ENCODE data around the gene CLDN16.

The CLDN16 gene, protein sequence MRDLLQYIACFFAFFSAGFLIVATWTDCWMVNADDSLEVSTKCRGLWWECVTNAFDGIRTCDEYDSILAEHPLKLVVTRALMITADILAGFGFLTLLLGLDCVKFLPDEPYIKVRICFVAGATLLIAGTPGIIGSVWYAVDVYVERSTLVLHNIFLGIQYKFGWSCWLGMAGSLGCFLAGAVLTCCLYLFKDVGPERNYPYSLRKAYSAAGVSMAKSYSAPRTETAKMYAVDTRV

DNA sequence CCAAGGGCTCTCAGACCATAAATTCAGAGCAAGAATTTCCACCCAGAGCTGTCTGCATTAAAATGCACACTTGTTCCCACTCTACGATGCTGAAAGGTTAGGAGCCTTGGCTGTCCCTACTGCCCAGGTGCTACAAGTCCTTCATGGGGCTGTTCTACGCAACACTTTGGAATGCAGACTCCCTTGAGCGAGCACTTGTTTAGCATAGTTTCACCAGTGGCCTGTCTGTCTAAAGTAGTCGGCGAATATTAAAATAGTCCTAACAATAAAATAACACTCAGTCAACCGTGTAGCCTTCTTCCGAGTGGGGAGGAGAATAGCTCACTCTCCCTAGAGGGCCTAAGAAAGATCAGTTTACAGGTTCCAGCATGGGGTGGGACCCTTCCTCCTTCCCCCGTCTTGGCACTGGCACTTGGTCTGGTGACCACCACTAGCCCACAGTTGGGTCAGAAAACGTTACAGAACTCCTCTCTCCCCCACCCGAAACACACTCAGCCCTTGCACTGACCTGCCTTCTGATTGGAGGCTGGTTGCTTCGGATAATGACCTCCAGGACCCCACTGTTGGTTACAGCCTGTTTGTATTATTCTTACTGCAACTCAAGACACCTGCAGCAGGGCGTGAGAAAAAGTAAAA lies at the start of gene CLDN16:
CLDN16 (plus strand) TSS at position 586 of the 636 bp plus-strand sequence. CDS start 167 bp downstream, outside the sequence.
- Histone ChIP-seq H3K4me2 (ENCODE audit: low read length) (no peak within 1 kb of the TSS), H3K4me3 (ENCODE audit: low read length) (no peak within 1 kb of the TSS), H3K27me3 (ENCODE audit: control insufficient read depth, low read length) (no peaks in the 10 kb centered on the region), H3K4me1 (ENCODE audit: control insufficient read depth, low read length) (no peaks in the 10 kb centered on the region), H3K9me2 (replicated peaks; ENCODE audit: control insufficient read depth, low read length) (no peaks in the 10 kb centered on the region), H3F3A (ENCODE audit: control insufficient read depth, insufficient read depth) (no peaks in the 10 kb centered on the region), H3K9me3 (ENCODE audit: control insufficient read depth, insufficient read depth, low read length) (no peaks in the 10 kb centered on the region), H4K20me1 (ENCODE audit: control insufficient read depth, insufficient read depth, low read depth, low read length) (no peaks in the 10 kb centered on the region), H3K36me3 (ENCODE audit: control insufficient read depth, low read length) (no peaks in the 10 kb centered on the region), H3K27ac (ENCODE audit: low read depth, low read length) (no peak within 1 kb of the TSS), H3K79me2 (ENCODE audit: control insufficient read depth, low read length) (no peaks in the 10 kb centered on the region)
- TF ChIP-seq EZH2phosphoT487 (IDR thresholded peaks at IDR 0.05; ENCODE audit: borderline replicate concordance, low read length): no peak
- TF ChIP-seq, protein P1, sequence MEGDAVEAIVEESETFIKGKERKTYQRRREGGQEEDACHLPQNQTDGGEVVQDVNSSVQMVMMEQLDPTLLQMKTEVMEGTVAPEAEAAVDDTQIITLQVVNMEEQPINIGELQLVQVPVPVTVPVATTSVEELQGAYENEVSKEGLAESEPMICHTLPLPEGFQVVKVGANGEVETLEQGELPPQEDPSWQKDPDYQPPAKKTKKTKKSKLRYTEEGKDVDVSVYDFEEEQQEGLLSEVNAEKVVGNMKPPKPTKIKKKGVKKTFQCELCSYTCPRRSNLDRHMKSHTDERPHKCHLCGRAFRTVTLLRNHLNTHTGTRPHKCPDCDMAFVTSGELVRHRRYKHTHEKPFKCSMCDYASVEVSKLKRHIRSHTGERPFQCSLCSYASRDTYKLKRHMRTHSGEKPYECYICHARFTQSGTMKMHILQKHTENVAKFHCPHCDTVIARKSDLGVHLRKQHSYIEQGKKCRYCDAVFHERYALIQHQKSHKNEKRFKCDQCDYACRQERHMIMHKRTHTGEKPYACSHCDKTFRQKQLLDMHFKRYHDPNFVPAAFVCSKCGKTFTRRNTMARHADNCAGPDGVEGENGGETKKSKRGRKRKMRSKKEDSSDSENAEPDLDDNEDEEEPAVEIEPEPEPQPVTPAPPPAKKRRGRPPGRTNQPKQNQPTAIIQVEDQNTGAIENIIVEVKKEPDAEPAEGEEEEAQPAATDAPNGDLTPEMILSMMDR (IDR thresholded peaks at IDR 0.05; ENCODE audit: low read depth, low read length, poor library complexity, severe bottlenecking): no peak

DNA sequence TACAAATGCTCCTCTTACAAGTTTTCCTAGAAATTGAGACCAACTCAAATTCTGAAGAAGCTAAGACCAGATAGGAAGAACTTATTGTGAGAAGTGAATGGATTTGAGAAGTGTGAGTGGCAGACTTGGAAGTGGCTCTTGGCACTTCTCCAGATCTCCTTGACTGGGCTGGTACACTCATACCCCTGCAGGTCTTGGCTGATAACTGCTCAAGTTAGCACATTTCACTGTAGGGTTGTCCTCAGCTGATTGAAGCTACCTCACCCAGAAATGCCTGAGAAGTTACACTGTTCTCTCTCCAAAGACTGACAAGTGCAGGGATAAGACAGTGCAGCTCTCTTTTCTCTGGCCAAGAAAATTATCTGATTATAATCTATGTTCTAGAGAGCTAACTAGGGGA lies 49.2 kb upstream of the CLDN16 start:
- Histone ChIP-seq H3K4me1 (ENCODE audit: control insufficient read depth, low read length) (no peaks in the 10 kb centered on the region), H3K9me2 (replicated peaks; ENCODE audit: control insufficient read depth, low read length) (no peaks in the 10 kb centered on the region), H3K4me2 (ENCODE audit: low read length) (no peak overlapping the region), H3K36me3 (ENCODE audit: control insufficient read depth, low read length) (no peaks in the 10 kb centered on the region), H3K27me3 (ENCODE audit: control insufficient read depth, low read length) (no peaks in the 10 kb centered on the region), H3K9me3 (ENCODE audit: control insufficient read depth, insufficient read depth, low read length) (no peaks in the 10 kb centered on the region), H3K27ac (ENCODE audit: low read depth, low read length) (no peak overlapping the region), H3K79me2 (ENCODE audit: control insufficient read depth, low read length) (no peaks in the 10 kb centered on the region), H3K4me3 (ENCODE audit: low read length) (no peak overlapping the region), H4K20me1 (ENCODE audit: control insufficient read depth, insufficient read depth, low read depth, low read length) (no peaks in the 10 kb centered on the region), H3F3A (ENCODE audit: control insufficient read depth, insufficient read depth) (no peaks in the 10 kb centered on the region)
- TF ChIP-seq, protein P1 (IDR thresholded peaks at IDR 0.05; ENCODE audit: low read depth, low read length, poor library complexity, severe bottlenecking): no peak
- no peak for TF ChIP-seq EZH2phosphoT487 (IDR thresholded peaks at IDR 0.05; ENCODE audit: borderline replicate concordance, low read length)

DNA sequence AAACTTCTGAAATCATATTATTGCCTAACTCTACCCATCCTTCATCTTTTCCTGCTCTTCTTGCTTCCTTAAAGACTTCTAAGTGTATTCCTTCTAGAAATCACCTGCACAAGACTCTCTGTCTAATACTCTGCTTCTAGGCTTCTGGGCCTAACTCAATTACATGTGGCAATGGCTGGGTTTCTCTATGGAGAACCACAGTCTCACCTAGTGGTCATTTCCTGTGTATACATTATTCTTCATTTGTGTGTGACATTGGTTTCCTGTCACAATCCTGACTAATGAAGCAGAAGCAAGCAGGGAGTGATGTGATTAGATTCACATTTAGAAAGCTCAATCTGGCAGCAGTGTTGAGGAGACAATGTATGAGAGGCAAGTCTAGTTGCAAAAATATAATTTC lies 48.8 kb upstream of the CLDN16 start:
- H3K4me3 ChIP-seq (ENCODE audit: low read length): no peak overlapping the region

More for the DNA sequence above, 48.8 kb upstream of the CLDN16 start:
- Histone ChIP-seq H4K20me1 (ENCODE audit: control insufficient read depth, insufficient read depth, low read depth, low read length) (no peaks in the 10 kb centered on the region), H3K36me3 (ENCODE audit: control insufficient read depth, low read length) (no peaks in the 10 kb centered on the region), H3K79me2 (ENCODE audit: control insufficient read depth, low read length) (no peaks in the 10 kb centered on the region), H3F3A (ENCODE audit: control insufficient read depth, insufficient read depth) (no peaks in the 10 kb centered on the region), H3K4me1 (ENCODE audit: control insufficient read depth, low read length) (no peaks in the 10 kb centered on the region), H3K27me3 (ENCODE audit: control insufficient read depth, low read length) (no peaks in the 10 kb centered on the region), H3K9me2 (replicated peaks; ENCODE audit: control insufficient read depth, low read length) (no peaks in the 10 kb centered on the region), H3K9me3 (ENCODE audit: control insufficient read depth, insufficient read depth, low read length) (no peaks in the 10 kb centered on the region), H3K4me2 (ENCODE audit: low read length) (no peak overlapping the region), H3K27ac (ENCODE audit: low read depth, low read length) (no peak overlapping the region)
- TF ChIP-seq, protein P1 (IDR thresholded peaks at IDR 0.05; ENCODE audit: low read depth, low read length, poor library complexity, severe bottlenecking): no peak
- no peak for TF ChIP-seq EZH2phosphoT487 (IDR thresholded peaks at IDR 0.05; ENCODE audit: borderline replicate concordance, low read length)
